Neuronal stem cell (in vitro differentiated cells): ENCODE results near the gene GPHN.

Source experiments
- DNase-seq: peaks from one replicate; pipeline ENCODE4 v3.0.0-alpha.2; 2013; ENCODE audit warnings: low spot score
- H2AFZ ChIP-seq: one replicate; pipeline ENCODE4 v1.6.1; 2013; ENCODE audit warnings: mild to moderate bottlenecking, low read length, inconsistent platforms
- H2AK5ac ChIP-seq: 2 replicates; pipeline ENCODE4 v1.6.1; 2013; ENCODE audit warnings: low read depth, mild to moderate bottlenecking, inconsistent platforms, low read length, moderate library complexity, mixed read lengths
- H2BK120ac ChIP-seq: 2 replicates; pipeline ENCODE4 v1.6.1; 2013; ENCODE audit warnings: low read depth, mild to moderate bottlenecking, inconsistent platforms, low read length, moderate library complexity, mixed read lengths
- H2BK12ac ChIP-seq: one replicate; pipeline ENCODE4 v1.6.1; 2013; ENCODE audit warnings: low read length, inconsistent platforms
- H2BK15ac ChIP-seq: 2 replicates; pipeline ENCODE4 v1.6.1; 2013; ENCODE audit warnings: mild to moderate bottlenecking, low read length, inconsistent platforms, mixed read lengths
- H2BK5ac ChIP-seq: one replicate; pipeline ENCODE4 v1.6.1; 2013; ENCODE audit warnings: inconsistent platforms, mild to moderate bottlenecking, low read length, moderate library complexity
- H3K14ac ChIP-seq: one replicate; pipeline ENCODE4 v1.6.1; 2013; ENCODE audit warnings: low read length, inconsistent platforms
- H3K18ac ChIP-seq: 2 replicates; pipeline ENCODE4 v1.6.1; 2013; ENCODE audit warnings: low read length, inconsistent platforms
- H3K23ac ChIP-seq: 2 replicates; pipeline ENCODE4 v1.6.1; 2013; ENCODE audit warnings: low read depth, mild to moderate bottlenecking, mixed read lengths, low read length, inconsistent platforms; ENCODE audit not compliant: poor library complexity
- H3K27ac ChIP-seq: replicated peaks from 3 replicates; pipeline ENCODE4 v1.5.1; 2013; ENCODE audit warnings: low read length, inconsistent platforms
- H3K27me3 ChIP-seq, 3 experiments: 2 replicates each; pipeline ENCODE4 v1.6.1; 2013; ENCODE audit warnings: low read length in 3 of 3, mild to moderate bottlenecking in 2 of 3, inconsistent platforms in 1 of 3, low read depth in 1 of 3, mixed read lengths in 1 of 3, moderate library complexity in 1 of 3; ENCODE audit not compliant: control insufficient read depth in 3 of 3, insufficient read depth in 3 of 3
- H3K36me3 ChIP-seq, 2 donors: replicated peaks in 1 of 2; 2 replicates each; pipeline ENCODE4 v1.6.1; 2013; ENCODE audit warnings: low read length in 2 of 2; ENCODE audit not compliant: control insufficient read depth in 2 of 2, insufficient read depth in 2 of 2
- H3K4ac ChIP-seq: 2 replicates; pipeline ENCODE4 v1.6.1; 2013; ENCODE audit warnings: inconsistent platforms, mild to moderate bottlenecking, low read length, moderate library complexity
- H3K4me1 ChIP-seq, 2 donors: 1 replicate in 1 of 2; 2 replicates in 1 of 2; pipeline ENCODE4 v1.6.1; 2013; ENCODE audit warnings: low read length in 2 of 2, low read depth in 1 of 2; ENCODE audit not compliant: control insufficient read depth in 2 of 2, insufficient read depth in 1 of 2
- H3K4me2 ChIP-seq: one replicate; pipeline ENCODE4 v1.6.1; 2013; ENCODE audit warnings: mild to moderate bottlenecking, low read length, inconsistent platforms; ENCODE audit not compliant: insufficient read depth, poor library complexity, severe bottlenecking
- H3K4me3 ChIP-seq, 2 donors: 2 replicates each; pipeline ENCODE4 v1.5.1; 2013; ENCODE audit warnings: low read length in 2 of 2, mild to moderate bottlenecking in 2 of 2, inconsistent platforms in 1 of 2, moderate library complexity in 1 of 2
- H3K79me1 ChIP-seq: one replicate; pipeline ENCODE4 v1.6.1; 2013; ENCODE audit warnings: low read depth, mild to moderate bottlenecking, inconsistent platforms, low read length, moderate library complexity
- H3K9ac ChIP-seq: one replicate; pipeline ENCODE4 v1.6.1; 2013; ENCODE audit warnings: mild to moderate bottlenecking, low read depth, low read length, inconsistent platforms; ENCODE audit not compliant: poor library complexity
- H3K9me3 ChIP-seq, 2 donors: replicated peaks in 1 of 2; 2 replicates each; pipeline versions ENCODE3 to v1.6.1; 2013; ENCODE audit warnings: low read length in 2 of 2, mild to moderate bottlenecking in 2 of 2, inconsistent platforms in 1 of 2, low read depth in 1 of 2, mixed read lengths in 1 of 2, moderate library complexity in 1 of 2; ENCODE audit not compliant: control insufficient read depth in 2 of 2, insufficient read depth in 1 of 2
- H4K8ac ChIP-seq: one replicate; pipeline ENCODE4 v1.6.1; 2013; ENCODE audit warnings: low read depth, mild to moderate bottlenecking, inconsistent platforms, low read length, moderate library complexity
- H4K91ac ChIP-seq: one replicate; pipeline ENCODE4 v1.6.1; 2013; ENCODE audit warnings: low read length, low read depth, mild to moderate bottlenecking, inconsistent platforms; ENCODE audit not compliant: poor library complexity
- WGBS, 2 donors: extraction: QIAGEN DNeasy Blood & Tissue Kit; methylation state at CpG; one replicate each; pipeline ENCODE4 v1.1.7; 2013; ENCODE audit warnings: missing lambda C conversion rate in 2 of 2, mixed read lengths in 1 of 2; ENCODE audit not compliant: insufficient read length in 2 of 2, insufficient replicate concordance in 1 of 2; ENCODE audit errors: extremely low coverage in 2 of 2; 5-methylcytosine and 5-hydroxymethylcytosine counted together

The GPHN gene

GRCh38 chr14:66610154-66610563, 102.2 kb downstream of the GPHN start:
- Histone ChIP-seq H3K4me2 (no peak overlapping the region), H3K27me3 (no peaks in the 10 kb centered on the region), H3K23ac (no peak overlapping the region), H3K9ac (no peak overlapping the region), H2BK5ac (no peak overlapping the region), H3K18ac (no peak overlapping the region), H3K4ac (no peak overlapping the region), H3K4me3 (no peak overlapping the region), H2BK12ac (no peak overlapping the region), H4K8ac (no peak overlapping the region), H3K14ac (no peak overlapping the region), H3K4me1 (no peaks in the 10 kb centered on the region), H3K79me1 (no peaks in the 10 kb centered on the region), H3K27ac (no peak overlapping the region), H3K36me3 (peaks cover 0 to 3% of the 10 kb centered on the region in 2 donors), H2BK15ac (no peak overlapping the region), H4K91ac (no peak overlapping the region), H3K9me3 (peaks cover 0 to 22% of the 10 kb centered on the region in 2 donors), H2AFZ (no peak overlapping the region), H2BK120ac (no peak overlapping the region), H2AK5ac (no peak overlapping the region)
- WGBS, 2 donors = no CpG with 5 or more reads among the region's 4 CpGs
- no peak for DNase-seq

GRCh38 chr14:66613344-66613743, 105.4 kb downstream of the GPHN start:
- H3K27me3 ChIP-seq = no peaks in the 10 kb centered on the region
- no peak overlapping the region for H3K18ac ChIP-seq
- no peak overlapping the region for H2AFZ ChIP-seq
- no peak overlapping the region for H2BK5ac ChIP-seq
- H3K4me2 ChIP-seq = no peak overlapping the region
- H3K4ac ChIP-seq = no peak overlapping the region
- DNase-seq = no peak
- H4K8ac ChIP-seq = no peak overlapping the region
- WGBS, 2 donors = no CpG with 5 or more reads among the region's 2 CpGs
- H3K9ac ChIP-seq = no peak overlapping the region
- H3K14ac ChIP-seq = no peak overlapping the region
- H2BK120ac ChIP-seq = no peak overlapping the region
- H3K79me1 ChIP-seq = peaks cover 5% of the 10 kb centered on the region
- no peak overlapping the region for H3K4me3 ChIP-seq
- no peak overlapping the region for H2BK12ac ChIP-seq
- H2BK15ac ChIP-seq = no peak overlapping the region
- H3K27ac ChIP-seq = no peak overlapping the region
- H3K36me3 ChIP-seq = peaks cover 0 to 3% of the 10 kb centered on the region in 2 donors
- H3K4me1 ChIP-seq = no peaks in the 10 kb centered on the region
- no peak overlapping the region for H4K91ac ChIP-seq
- no peak overlapping the region for H3K23ac ChIP-seq
- H3K9me3 ChIP-seq = peaks cover 8 to 34% of the 10 kb centered on the region in 2 donors
- H2AK5ac ChIP-seq = no peak overlapping the region

GRCh38 chr14:66619952-66620351, 112.0 kb downstream of the GPHN start:
- Histone ChIP-seq H3K23ac (no peak overlapping the region), H2BK5ac (no peak overlapping the region), H3K4me1 (no peaks in the 10 kb centered on the region), H3K18ac (no peak overlapping the region), H3K4me3 (no peak overlapping the region), H2AK5ac (no peak overlapping the region), H3K36me3 (no peaks in the 10 kb centered on the region), H3K27ac (no peak overlapping the region), H2BK120ac (no peak overlapping the region), H3K14ac (no peak overlapping the region), H3K79me1 (peaks cover 8% of the 10 kb centered on the region), H2BK15ac (no peak overlapping the region), H2AFZ (no peak overlapping the region), H3K4me2 (no peak overlapping the region), H3K4ac (no peak overlapping the region), H4K91ac (no peak overlapping the region), H2BK12ac (no peak overlapping the region), H3K9me3 (peaks cover 10 to 18% of the 10 kb centered on the region in 2 donors), H3K9ac (no peak overlapping the region), H3K27me3 (no peaks in the 10 kb centered on the region), H4K8ac (no peak overlapping the region)
- DNase-seq = no peak
- no CpG with 5 or more reads among the region's 2 CpGs for WGBS, 2 donors

- peaks cover 0 to 4% of the 10 kb centered on the region in 2 donors for H3K4me1 ChIP-seq
Observed at GRCh38 chr14:66623838-66624237, 115.9 kb downstream of the GPHN start.

More at GRCh38 chr14:66623838-66624237, 115.9 kb downstream of the GPHN start:
- Histone ChIP-seq H3K27me3 (no peaks in the 10 kb centered on the region), H3K4me3 (no peak overlapping the region), H2BK5ac (no peak overlapping the region), H2AK5ac (no peak overlapping the region), H3K23ac (no peak overlapping the region), H3K36me3 (no peaks in the 10 kb centered on the region), H3K9ac (no peak overlapping the region), H3K18ac (no peak overlapping the region), H3K79me1 (peaks cover 3% of the 10 kb centered on the region), H2BK120ac (no peak overlapping the region), H3K14ac (no peak overlapping the region), H4K91ac (no peak overlapping the region), H3K4me2 (no peak overlapping the region), H3K4ac (no peak overlapping the region), H3K27ac (no peak overlapping the region), H2AFZ (no peak overlapping the region), H2BK15ac (no peak overlapping the region), H4K8ac (no peak overlapping the region), H3K9me3 (peaks cover 2 to 5% of the 10 kb centered on the region in 2 donors), H2BK12ac (no peak overlapping the region)
- no peak for DNase-seq
- no CpG with 5 or more reads among the region's 4 CpGs for WGBS, 2 donors
